NCI-H446 treated with DMSO at 0.1 percent for 48 hours (cell line): ENCODE measurements around the gene RPL41.
"Not testable (repeated sequence)": the region's sequence is repeated elsewhere in the genome, so short reads cannot be mapped to it uniquely, and the experiment has no call there.

Source experiments
- DNase-seq: peaks from one replicate; lab custom pipeline; 2025; lab: John Stamatoyannopoulos, UW

The RPL41 gene

DNA sequence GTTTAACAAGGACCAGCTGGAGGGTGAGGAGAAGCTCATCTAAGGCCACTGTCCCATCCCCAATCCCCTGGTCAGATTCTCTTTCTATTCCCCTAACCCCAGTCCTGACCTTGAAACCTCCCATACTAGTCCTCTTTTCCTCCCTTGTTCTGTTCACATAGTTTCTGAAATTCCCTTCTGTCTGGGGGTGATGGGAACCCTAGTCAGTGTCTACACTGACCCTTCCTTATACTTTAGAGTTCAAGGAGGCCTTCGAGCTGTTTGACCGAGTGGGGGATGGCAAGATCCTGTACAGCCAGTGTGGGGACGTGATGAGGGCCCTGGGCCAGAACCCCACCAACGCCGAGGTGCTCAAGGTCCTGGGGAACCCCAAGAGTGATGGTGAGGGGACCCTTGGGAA, 38.4 kb downstream of the RPL41 start:
- DNase-seq = no peak

DNA sequence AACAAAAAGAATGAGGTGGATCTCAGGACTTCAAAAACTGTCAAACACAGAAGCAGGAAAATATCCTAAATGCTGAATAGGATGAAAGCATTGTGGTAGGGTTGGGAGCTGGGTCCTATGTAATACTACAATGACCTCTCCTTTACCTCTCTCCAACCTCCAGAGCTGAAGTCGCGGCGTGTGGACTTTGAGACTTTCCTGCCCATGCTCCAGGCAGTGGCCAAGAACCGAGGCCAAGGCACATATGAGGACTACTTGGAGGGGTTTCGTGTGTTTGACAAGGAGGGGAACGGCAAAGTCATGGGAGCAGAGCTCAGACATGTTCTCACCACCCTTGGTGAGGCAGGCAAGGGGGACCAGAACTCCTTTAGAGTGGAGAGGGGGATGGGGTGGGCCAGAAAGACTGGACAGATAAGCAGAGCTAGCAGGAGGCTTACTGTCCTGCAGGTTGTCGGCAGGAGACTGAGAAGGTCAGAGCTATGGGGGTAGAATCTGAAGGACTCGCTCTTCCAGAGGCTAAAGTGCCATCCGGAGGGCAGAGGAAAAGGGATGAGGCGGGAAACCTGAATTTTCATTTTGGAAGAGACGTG, 38.9 kb downstream of the RPL41 start:
- no peak for DNase-seq

DNA sequence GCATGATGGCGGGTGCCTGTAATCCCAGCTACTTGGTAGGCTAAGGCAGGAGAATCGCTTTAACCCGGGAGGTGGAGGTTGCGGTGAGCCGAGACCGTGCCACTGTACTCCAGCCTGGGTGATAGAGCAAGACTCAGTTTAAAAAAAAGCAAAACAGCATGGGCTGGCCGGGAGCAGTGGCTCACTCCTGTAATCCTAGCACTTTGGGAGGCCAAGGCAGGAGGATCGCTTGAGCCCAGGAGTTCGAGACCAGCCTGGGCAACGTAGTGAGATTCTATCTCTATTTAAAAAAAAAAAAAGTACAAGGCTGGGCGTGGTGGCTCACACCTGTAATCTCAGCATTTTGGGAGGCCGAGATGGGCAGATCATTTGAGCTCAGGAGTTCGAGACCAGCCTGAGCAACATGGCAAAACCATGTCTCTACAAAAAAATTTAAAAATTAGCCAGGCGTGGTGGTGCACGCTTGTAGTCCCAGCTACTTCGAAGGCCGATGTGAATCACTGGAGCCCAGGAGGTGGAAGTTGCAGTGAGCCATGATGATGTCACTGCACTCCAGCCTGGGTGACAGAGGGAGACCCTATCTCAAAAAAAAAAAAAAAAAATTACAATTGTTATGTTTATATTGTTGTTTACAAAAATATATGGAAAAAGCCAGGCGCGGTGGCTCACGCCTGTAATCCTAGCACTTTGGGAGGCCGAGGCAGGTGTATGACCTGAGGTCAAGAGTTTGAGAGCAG, 40.2 kb downstream of the RPL41 start:
- DNase-seq = not testable (repeated sequence)

DNA sequence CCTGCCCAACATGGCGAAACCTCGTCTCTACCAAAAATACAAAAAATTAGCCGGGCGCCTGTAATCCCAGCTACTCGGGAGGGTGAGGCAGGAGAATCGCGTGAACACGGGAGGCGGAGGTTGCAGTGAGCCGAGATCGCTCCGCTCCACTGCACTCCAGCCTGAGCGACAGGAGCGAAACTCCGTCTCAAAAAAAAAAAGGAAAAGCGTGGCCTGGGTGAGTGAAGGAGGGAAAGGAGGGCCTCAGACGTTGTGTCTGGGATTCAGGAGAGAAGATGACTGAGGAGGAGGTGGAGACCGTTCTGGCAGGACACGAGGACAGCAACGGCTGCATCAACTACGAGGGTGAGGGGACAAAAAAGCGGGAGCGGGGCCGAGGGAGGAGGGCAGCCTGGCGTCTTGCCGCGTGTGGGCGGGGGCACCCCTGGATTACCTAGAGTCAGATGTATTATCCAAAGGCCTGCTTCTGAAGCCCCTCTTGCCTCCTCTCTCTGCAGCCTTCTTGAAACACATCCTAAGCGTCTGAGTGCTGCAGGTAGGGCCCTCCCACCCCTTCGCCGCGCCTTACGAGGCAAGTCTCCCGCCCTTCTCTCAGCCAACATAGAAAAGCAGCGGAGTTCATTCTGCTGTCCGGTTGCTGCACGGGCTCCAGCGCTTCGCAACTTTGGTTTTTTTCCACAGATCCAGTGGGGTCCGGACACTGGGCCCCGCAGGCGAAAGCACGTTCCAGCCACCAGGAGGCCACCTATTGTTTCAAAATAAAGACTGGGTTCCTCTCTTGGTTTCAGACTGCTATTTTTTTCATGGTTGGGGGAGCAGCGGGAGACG, 41.0 kb downstream of the RPL41 start:
- peak; percentile 67 for DNase-seq

DNA sequence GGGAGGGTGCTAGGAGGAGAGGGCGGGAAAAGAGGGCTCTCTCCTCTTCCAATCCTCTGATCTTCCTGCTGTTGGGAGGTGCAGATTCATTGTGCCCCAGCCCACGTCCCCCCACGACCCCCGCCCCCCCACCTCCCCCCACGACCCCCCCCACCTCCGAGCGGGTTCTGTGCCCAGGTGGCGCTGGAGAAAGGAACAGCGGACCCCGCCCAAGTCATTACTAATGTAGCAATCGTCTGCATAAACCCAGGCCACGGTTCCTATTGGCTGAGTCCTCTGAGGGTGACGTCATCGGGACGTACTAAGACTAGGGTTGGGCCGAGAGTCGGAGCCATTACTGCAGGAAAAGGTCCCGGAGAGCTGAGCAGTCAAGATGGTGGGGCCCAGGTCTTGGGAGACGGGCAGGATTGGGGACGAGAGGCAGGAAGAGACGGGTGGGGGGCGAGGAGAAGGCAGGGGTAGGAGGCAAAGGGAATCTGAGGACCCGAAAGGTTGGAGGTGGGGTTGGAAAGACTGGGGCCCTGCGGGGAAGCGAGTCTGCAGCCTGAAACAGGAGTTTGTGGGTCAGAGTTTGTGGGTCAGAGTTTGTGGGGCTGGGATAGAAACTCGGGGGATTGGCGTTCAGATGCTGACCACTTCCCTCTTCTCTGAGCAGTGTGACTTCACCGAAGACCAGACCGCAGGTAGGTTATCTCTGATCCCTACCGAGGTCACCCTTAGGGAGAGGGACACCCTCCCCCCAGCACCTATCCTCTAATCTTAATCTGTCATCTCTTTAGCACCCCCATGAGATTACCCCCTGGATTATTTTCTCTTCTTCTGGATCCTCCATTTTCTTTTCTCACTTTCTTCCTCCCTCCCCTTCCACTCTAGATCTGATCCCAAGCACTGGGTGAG, 41.8 kb downstream of the RPL41 start, which contains the start of gene MYL6:
MYL6 (plus strand) TSS at position 331 of the 897 bp plus-strand sequence; CDS start at position 374, 43 bp downstream.
- peak; percentile 96 for DNase-seq

DNA sequence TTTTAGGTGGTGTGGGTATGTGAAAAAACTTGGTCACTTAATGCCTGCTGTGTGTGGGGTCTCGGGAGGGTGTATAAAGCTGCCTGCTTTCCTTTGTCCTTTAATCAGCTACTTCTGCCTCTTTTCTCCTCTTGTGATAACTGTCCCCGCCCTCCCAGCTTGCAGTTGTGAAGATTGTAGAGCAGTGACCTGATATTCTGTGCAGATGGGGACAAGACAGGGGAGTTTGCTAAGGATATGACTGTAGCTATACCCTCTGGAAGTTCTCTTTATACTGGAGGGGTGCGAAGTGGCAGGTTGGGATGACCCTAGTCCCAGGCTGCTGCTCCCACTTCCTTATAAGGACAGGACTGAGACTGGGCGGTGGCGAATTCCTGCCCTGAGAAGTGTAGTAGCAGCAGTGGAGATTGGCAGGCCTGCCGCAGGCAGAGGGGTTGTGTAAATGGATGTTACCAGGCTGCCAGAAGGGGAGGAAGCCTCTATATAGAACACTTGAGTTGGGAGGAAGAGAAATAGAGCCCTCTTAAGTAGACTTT, 42.6 kb downstream of the RPL41 start:
- DNase-seq = peak; percentile 20

DNA sequence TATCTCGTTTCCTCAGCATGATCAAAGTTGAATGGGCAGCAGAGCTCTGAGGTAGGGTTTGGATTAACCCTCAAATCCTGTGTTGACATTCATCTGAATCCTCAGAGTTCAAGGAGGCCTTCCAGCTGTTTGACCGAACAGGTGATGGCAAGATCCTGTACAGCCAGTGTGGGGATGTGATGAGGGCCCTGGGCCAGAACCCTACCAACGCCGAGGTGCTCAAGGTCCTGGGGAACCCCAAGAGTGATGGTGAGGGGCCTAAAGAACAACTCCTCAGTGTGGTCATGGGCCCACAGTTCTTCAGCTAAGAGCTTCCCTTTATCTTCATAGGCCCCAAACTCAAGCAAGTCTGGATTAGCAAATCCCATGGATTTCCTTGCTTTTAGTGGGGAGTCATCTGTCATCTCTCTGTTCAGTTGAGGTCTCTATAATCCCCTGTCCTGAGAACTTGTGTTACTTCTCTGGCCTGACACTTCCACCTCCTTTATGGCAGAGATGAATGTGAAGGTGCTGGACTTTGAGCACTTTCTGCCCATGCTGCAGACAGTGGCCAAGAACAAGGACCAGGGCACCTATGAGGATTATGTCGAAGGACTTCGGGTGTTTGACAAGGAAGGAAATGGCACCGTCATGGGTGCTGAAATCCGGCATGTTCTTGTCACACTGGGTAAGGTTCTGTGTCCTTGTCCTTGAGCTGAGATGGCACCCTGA, 43.2 kb downstream of the RPL41 start:
- no peak for DNase-seq

DNA sequence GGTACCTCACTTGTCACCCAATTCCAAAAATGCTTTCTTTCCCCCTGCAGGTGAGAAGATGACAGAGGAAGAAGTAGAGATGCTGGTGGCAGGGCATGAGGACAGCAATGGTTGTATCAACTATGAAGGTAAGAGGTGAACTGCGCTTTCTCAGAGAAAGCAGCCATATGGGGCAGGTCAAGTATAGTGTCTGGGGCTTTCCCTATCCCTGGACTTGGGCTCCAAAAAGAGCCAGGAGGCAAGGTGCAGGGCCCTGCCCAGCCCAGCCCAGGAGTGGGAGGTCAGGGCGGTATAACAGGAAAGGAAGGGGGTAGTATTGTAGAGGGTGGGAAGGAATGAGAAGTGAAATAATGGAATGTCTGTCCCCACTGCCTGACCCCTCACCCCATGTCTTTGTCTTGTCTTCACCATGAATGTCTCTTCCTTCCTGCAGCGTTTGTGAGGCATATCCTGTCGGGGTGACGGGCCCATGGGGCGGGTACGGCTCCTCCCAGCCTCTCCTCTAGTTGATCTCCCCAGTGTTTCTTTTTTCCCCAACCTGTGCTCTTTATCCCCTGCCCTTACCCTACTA, 43.8 kb downstream of the RPL41 start:
- DNase-seq = no peak

DNA sequence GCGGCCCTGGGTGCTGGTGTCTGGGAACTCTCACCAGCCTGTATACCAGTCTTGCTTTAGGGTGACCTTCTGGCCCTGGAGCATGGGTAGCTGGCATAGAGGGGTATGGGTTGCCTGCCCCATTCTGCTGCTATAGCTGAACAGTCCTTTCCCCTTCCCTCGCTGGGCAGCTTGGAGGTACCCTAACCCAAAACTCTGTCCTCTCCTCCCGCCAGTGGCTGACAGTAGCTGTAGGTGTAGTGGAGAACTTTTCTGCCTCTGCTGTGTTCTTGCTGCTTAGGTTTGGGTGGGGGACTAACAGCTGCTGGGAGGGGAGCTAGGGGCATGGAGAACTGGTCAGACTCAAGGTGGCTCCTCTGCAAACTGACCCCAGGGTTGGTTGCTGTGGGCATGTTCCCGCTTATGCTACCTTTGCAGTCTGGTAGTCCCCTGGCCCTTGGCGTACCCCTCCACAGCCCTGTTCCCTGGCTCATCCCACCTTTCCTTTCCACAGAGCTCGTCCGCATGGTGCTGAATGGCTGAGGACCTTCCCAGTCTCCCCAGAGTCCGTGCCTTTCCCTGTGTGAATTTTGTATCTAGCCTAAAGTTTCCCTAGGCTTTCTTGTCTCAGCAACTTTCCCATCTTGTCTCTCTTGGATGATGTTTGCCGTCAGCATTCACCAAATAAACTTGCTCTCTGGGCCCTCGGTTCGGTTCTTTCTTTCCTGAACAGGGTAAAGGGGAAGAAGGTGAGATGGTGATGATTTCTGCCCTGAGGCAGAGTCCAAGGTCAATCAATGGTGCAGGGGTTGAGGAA, 44.7 kb downstream of the RPL41 start:
- no peak for DNase-seq

DNA sequence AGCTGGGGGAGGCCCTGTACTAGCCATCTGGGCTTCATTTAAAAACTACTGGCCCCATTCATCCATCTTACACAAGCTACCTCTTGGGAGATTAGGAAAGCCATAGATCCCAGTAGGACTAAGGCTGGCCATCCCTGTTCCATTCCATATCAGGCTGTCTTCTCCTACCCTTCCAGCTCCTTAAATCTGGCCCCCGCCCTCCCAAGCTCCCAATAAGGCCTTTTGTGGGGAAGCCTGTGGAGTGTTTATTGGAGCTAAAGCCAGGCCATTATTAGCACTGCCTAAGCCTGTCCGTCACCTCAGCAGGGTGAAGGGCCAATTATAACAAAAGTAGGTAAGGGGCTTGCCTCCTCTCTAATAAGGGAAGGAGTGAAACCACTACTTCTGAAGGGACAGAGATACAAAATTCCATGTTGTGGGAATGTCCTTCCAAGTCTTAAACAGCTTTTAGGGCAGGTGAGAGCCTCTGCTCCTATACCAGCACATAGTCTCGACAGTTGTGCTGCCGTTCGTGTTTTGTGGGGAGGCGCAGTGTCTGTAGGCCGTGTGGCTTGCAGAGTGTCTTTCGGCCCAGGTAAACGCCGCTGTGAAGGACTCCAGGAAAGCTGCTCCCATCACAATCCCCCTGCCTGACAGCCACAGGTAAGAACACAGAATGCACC, 45.4 kb downstream of the RPL41 start:
- DNase-seq = no peak

DNA sequence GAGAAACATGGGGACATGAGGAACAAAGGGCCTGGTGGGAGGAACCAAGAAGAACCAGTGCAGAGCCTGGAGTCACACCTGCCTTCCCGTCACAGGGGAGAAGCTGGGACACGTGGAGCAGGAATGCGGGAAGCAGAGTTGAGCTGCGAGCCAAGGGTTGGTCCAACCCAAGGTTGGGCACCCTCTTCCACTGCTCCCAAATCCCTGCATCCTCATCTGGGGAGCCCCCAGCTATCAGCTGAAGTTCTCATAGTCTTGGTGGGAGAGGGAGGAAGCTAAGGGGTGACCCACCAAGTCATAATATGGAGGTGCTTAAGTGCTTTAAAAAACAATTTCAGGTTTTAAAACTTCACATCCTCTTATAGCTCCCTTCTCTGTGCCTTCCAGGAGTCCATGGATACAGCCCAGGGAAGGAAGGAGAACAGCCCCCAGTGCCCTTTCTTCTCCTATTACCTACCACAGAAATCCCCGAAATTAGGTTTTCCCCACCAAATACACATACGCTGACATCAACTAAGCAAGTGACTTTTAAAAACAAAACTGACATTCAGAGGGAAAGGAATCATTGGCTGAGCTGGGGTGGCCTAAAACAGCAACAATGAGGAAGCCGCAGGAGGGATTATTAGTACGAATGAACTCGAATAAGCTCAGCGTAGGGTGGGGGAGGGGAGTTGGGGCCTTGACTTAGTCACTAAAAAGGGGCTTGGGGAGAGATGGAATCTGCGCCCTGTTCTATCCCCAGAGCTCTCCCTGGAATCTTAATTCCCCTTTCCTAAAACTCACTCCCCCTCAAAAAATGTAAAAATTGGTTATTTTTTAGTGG, 46.2 kb downstream of the RPL41 start:
- no peak for DNase-seq

DNA sequence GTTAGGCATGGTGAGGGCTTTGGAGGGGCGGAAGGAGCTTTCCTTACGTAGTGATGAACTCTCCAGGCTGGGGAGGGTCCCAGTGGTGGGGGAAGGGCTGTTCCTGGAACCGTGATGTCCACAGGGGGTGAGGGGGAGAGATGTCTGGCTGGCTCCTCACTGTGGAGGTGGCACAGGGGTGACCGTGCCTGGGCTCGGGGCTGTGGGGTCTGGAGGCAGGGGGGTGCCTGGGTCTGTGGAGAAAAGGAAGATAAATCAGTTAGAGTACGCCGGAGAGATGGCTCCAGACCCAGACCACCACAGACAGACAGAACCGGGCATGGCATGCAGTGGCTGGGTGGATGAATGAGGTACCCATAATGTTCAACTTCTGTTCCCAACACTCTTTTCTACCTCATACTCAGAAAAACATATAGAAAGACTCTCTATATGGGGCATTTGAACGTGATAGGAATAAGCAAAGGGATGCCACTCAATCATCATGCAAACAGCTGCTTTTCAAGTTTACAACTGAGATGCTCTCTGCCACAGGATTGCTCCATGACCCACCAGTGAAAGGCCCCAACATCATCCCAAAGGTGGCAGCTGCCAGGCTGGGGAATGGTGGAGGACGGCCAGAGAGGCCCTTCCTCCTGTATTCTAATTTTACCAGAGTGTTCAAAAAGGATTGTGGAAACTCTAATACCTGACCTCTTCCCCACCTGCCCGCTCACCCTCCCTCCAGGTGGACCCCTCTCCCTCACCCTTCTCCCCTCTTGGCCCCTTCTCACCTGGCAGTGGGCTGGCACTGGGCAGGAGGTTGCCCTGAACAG, 47.3 kb downstream of the RPL41 start:
- DNase-seq = no peak

DNA sequence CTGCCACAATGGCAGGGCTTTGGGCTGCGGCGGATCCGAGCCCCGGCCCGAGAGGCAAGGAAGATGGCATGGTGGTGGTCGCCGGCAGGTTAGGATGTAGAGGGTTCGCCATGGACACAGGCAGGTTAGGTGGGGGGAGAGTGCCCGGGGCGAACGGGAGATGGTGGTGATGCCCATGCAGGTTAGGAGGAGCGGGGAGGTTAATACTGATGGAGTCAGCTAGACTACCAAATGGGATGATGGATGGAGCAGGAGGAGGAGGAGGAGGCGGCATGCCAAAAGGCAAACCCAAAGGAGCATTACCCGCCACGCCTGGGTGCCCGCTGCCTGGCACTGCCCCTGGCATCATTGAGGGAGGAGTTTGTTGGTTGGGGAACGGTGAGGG, 47.9 kb downstream of the RPL41 start:
- no peak for DNase-seq

DNA sequence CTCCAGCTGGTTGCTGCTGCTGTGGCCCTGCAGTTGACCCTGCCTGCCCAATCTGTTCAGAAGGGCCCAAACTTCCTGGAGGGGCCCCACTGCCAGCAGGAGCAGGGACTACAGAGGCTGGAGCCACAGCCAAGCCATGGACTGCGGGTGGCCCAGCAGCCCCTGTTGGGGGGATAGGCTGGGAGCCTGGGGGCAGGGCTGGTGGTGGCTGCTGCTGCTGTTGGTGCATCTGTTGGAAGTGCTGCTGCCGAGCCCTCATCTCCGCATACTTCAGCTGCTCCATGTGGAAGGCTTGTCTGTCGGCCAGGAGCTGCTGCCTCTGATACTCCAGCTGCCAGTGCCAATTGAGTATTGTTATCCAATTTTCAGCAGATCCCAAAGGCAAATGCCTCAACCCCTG, 48.9 kb downstream of the RPL41 start:
- no peak for DNase-seq
